ENCODE measurements around the gene PTPN4.

GRCh38 chr2:119860924-119861323 lies 101.2 kb downstream of the PTPN4 start:
- TF ChIP-seq CTCF (IDR thresholded peaks at IDR 0.05) (no peak), POLR2AphosphoS5 (IDR thresholded peaks at IDR 0.05) (no peak), EP300 (IDR thresholded peaks at IDR 0.05) (no peak)
